Transverse colon (tissue), 3 donors: Measurements from ENCODE around the gene HERC3.

ENCODE experiments used
- POLR2A ChIP-seq: fragments of 450-650 bp; IDR thresholded peaks from one replicate; pipeline ENCODE4 v1.6.1; 2016; ENCODE audit warnings: antibody characterized with exemption, mild to moderate bottlenecking, moderate library complexity
- TF ChIP-seq, protein P1 (sequence below), 5 experiments: fragments of 200-600 bp in 3 of 5; fragments of 450-650 bp in 2 of 5; sonication (generic) in 3 of 5; IDR thresholded peaks; 1 replicate in 2 of 5; 2 replicates in 3 of 5; pipeline ENCODE4 v1.5.1; 2016 to 2017; ENCODE audit warnings: antibody characterized with exemption in 5 of 5, inconsistent platforms in 3 of 5, mild to moderate bottlenecking in 2 of 5, moderate library complexity in 1 of 5

DNA sequence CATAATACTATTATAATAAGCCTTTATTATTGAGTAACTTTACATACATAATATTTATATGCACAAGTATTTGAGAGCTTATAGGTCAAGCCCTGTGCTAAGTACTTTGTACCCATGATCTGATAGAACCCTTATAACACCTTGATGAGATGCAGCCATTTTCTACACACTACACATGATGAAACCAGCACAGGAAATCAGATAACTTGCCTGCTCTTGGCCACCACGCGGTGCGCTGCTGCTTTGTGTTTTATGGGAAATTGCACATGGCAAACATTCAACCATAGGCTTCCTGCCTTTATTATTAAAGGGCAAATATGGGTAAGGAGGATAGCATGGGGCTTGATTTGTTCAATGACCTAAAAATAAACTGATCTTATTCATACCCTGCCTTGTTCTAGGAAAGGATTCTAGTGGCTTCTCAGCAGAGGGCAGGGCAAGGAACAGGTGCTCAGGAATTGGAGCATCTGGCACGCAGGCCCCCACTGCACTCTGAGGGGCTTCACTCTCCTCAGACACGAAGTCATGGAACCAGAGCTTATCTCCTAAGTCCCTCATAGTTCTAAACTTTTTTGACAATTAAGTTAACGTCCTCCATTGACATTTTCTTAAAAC, 137.0 kb downstream of the HERC3 start:
- TF ChIP-seq, protein P1, sequence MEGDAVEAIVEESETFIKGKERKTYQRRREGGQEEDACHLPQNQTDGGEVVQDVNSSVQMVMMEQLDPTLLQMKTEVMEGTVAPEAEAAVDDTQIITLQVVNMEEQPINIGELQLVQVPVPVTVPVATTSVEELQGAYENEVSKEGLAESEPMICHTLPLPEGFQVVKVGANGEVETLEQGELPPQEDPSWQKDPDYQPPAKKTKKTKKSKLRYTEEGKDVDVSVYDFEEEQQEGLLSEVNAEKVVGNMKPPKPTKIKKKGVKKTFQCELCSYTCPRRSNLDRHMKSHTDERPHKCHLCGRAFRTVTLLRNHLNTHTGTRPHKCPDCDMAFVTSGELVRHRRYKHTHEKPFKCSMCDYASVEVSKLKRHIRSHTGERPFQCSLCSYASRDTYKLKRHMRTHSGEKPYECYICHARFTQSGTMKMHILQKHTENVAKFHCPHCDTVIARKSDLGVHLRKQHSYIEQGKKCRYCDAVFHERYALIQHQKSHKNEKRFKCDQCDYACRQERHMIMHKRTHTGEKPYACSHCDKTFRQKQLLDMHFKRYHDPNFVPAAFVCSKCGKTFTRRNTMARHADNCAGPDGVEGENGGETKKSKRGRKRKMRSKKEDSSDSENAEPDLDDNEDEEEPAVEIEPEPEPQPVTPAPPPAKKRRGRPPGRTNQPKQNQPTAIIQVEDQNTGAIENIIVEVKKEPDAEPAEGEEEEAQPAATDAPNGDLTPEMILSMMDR (IDR thresholded peaks at IDR 0.05) = no peak
- TF ChIP-seq POLR2A = no peak
